Right ventricle myocardium superior (tissue), 1 donor: ENCODE measurements around the gene UBAP2. TPM values are rescaled to one million over a fixed set of nuclear protein-coding genes. Genes with fewer than 3 reads are reported as not detected.
"Not testable (repeated sequence)": the region's sequence is repeated elsewhere in the genome, so short reads cannot be mapped to it uniquely, and the experiment has no call there.

Source experiments
- ATAC-seq: fragments of 200-7000 bp; cut with Tn5 transposase; one replicate; pipeline ENCODE4 v1.9.1; 2020; ENCODE audit warnings: mild to moderate bottlenecking; ENCODE audit not compliant: poor library complexity
- DNase-seq: peaks from one replicate; pipeline ENCODE4 v3.0.0-alpha.2; 2020
- intact Hi-C: fragments of 100-400 bp; cut with DNase I; formaldehyde crosslinking; loops from one replicate; pipeline ENCODE4 v1.11.2; 2022
- total RNA-seq: library from RNA; stranded (reverse); fragmentation: NEBNext Ultra II Directional; extraction: Animal tissue kit (Norgen Biotek cat#: 25700); gene quantifications from one replicate; pipeline ENCODE4 v1.2.1, GENCODE V29; 2021
- donor health status: DM: no; HTN: yes; CAD: no; lungs with severe emphysema.

The UBAP2 gene
- total RNA-seq, 1 donor from 2014 or later = 26.6 TPM

DNA sequence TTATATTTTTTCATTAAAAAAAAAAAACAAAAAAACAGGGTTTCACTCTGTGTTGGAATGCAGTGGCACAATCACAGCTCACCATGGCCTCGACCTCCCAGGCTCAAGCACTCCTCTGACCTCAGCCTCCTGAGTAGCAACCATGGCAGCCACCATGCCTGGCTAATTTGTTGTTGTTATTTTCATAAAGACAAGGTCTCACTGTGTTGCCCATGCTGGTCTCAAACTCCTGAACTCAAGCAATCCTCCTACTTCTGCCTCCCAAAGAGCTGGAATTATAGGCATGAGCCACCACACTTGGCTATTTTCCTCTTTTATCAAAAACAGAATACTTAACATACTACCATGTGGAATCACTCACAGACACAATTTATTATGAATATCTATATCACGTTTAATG lies 46.7 kb downstream of the UBAP2 start:
- intact Hi-C loops = no loop called here
- ATAC-seq = no peak
- no peak for DNase-seq

DNA sequence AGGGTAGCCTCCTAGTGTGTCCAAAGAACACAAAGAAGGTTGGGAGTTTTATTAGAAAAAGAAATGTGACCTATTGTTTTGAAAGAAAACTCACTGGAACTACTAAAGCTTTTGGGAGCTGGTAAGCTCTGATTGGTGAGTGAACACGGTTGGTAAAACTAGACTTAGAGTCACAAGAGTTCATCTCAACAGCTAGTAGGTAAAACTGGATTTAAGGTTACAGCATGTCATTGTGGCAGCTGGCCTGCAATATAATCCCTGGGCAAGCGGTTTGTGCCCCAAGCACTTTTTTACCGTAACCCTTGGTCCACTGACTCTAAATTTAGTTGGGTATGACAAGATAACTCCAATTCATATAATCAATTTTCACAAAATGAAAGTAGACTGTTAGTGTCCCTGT lies 47.4 kb downstream of the UBAP2 start:
- intact Hi-C loops = no loop called here
- ATAC-seq (peak; percentile 55), DNase-seq (no peak)

DNA sequence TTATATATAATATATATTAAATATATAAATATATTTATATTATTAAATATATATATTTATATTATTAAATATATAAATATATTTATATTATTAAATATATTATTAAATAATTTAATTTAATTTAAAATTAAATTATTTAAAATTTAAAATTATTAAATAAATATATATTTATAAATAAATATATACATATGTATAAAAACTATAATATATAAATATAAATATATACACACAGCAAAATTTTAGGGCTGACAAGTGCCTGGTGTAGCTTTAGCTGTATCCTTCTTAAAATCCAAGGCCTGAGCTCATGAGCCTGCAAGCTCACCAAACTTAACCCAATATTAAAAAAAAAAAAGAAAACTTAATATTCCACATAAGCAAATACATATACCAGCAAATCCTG lies 53.2 kb downstream of the UBAP2 start:
- DNase-seq = no peak
- intact Hi-C loops = no loop called here
- no peak for ATAC-seq

DNA sequence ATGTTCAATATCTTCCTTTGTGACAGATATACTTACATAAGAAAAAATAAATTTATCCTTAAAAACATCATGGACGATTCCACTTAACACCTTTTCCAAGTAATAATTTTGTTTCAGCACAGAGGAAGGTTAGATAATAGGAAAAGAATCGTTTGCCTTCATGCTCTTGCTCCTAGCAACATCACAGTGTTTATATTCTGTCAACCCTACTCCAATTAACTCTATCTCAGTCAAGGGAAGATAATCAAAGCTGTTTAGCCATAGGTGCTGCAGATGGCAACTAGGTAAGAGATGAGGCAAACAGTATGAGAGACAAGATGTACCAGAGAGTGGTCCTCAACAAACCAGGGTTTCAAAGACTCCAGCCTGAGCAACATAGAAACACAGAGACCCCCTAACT lies 55.6 kb downstream of the UBAP2 start:
- intact Hi-C loops = no loop called here
- DNase-seq (no peak), ATAC-seq (no peak)

DNA sequence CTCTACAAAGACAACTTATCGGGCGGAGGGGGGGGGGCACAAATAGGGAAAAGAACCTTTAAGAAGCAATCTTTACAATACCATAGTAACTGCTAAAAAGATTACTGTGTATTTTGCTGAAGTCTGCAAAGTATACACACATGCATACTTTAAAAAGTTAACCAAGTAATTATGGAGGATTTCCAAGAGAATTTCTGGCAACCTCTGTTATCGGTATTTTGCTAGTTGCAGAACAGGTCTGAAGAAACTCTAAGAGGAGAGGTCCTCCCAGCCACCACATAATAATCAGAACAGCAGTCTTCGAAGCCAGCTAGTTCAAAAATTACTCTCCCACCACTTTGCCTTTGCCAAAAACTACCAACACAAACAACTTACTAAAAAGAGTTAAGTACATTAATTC lies 56.1 kb downstream of the UBAP2 start:
- ATAC-seq (no peak), DNase-seq (no peak)
- intact Hi-C loops = no loop called here

DNA sequence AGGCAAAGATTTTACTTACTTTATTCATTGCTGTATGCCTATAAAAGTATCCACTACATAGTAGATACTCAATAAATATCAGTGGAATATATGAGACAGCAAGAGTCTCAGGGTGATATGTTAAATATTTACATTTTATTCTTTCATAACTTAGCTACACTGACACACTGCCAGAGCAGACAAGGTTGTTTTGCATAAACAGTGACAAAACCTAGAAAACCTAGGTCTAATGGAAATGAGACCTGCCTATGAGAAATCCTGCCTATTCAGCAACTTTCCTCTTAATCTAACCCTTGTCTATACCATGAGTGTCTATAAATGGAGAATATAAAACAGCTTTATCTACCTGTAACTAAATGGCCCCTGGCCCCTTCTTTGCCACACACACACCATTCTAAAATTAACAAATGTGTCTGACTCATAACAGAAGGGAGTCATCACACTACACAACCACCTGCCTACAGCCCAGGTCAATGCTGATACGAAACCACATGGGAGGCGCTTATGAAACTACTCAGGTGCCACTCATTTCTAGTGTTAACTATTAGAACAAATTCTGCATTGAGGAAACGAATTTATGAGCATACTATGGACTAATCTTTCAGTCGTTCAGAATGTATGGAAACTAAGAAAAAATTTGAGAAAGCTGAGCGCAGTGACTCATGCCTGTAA lies 60.3 kb downstream of the UBAP2 start:
- ATAC-seq (no peak), DNase-seq (no peak)
- intact Hi-C loops = no loop called here

DNA sequence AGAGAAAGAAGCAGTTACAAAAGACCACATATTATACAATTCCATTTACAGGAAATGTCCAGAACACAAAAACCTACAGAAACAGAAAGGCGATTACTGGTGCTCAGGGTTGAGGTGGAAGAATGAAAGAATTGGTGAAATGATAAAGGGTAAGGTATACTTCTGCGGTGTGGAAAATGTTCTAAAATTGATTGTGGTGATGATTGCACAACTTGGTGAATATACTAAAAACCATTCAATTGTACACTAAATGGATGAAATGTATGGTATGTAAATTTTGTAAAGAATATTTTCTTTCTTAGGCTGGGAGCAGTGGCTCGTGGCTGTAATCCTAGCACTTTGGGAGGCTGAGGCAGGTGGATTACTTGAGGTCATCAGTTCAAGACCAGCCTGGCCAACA lies 72.3 kb downstream of the UBAP2 start:
- DNase-seq (no peak), ATAC-seq (no peak)
- intact Hi-C loops = no loop called here

DNA sequence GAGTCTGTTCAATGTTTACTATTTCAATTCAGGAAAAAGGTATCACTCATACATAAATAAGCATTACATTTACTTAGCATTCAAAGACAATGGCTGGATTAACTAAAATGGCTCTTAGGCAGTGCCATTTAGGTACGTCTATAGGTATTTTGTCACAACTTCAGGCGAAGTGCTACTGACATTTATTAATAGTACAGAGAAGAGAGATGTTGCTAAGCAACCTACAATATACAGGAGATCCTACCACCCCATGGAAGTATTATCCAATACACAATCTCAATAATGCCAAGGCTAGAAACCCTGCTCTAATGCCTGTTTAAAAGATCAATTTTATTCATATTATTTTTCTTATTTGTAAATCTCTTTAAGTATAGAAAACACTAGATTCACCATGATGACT lies 76.0 kb downstream of the UBAP2 start:
- peak; percentile 68 for ATAC-seq

DNA sequence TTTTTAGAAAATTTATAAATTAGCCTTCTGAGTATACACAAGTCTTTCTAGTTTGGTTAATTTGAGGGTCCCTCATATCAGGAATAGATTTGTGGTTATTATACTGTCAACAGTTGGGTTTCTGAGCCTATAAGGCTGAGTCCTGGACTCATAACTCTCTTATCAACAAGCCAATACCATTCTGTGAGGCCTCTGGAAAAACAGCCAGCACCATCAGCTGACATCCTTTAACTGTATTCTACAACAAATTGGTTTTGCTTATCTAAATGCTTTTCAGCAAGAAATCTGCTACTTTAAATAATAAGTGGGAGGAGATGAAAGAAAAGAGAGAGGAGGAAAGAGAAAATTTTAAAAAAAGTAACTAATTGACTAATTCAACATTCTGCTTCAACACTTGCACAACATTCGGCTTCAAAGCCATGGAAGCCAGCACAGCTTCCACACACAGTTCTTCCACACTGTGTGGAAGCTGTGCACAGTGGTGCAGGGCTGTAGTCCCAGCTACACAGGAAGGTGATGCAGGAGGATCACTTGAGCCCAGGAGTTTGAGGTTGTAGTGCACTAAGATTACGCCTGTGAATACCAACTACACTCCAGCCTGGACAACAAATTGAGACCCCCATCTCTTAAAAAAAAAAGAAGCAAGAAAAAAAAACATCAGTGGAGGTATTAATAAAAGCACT lies 84.5 kb downstream of the UBAP2 start:
- ATAC-seq (no peak), DNase-seq (no peak)
- intact Hi-C loops = no loop called here

More for the DNA sequence above, 76.0 kb downstream of the UBAP2 start:
- no peak for DNase-seq
- intact Hi-C loops = no loop called here

DNA sequence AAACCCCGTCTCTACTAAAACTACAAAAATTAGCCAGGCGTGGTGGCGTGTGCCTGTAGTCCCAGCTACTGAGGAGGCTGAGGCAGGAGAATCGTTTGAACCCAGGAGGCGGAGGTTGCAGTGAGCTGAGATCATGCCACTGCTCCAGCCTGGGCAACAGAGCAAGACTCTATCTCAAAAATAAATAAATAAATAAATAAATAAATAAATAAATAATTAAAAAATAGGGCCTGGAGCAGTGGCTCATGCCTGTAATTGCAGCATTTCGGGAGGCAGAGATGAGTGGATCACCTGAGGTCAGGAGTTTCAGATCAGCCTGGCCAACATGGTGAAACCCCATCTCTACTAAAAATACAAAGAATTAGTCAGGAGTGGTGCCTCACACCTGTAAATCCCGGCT lies 86.2 kb downstream of the UBAP2 start:
- ATAC-seq, DNase-seq, intact Hi-C loops: not testable (repeated sequence)

DNA sequence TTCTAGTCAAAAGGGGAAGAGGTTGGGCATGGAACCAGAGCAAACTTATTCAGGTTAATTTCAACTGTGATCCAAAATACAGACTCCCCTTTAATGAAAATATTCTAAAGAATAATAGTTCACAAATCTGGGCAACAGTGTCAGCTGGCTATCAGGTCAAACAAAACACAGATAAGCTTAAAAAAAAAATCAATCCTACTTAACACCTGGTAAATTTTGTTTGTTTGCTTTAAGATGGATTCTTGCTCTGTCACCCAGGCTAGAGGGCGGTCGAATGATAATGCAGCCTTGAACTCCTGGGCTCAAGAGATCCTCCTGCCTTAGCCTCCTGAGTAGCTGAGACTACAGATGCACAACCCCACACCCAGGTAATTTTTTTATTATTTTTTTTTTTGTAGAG lies 89.0 kb downstream of the UBAP2 start:
- ATAC-seq (no peak), DNase-seq (no peak)
- intact Hi-C loops = no loop called here

DNA sequence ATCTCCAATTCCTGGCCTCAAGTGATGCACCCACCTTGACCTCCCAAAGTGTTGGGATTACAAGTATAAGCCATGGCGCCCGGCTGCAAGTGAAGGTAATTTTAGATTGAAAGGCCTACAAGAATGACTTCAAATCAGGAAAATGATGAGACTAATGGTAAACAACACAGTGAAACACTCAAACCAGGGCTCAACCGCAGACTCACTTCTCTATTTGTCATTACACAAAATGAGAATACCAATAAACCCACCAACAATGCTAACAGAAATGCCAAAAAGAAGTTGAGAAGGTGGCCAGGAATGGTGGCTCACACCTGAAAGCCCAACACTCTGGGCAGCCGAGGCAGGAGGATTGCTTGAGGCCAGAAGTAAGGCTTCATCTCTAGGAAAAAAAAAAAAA lies 92.1 kb downstream of the UBAP2 start:
- intact Hi-C loops = no loop called here
- ATAC-seq (no peak), DNase-seq (no peak)

DNA sequence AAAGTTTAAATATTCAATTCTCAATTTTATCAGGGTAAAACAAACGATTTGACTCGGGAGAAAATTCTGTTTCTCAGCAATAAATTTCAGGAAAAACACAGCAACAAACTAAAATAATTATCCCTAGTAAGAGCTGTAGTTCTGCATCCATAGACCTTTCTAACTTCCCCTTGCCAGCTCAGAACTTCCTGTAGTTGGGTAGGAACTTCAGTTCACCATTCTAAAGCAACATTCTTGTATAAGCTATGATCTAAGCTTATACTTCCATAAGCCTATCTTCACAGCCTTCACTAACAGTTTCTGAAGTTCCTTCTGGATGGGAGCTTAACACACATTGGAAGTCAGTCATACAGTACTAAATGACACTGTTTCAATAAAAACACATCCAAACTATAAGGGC lies 96.6 kb downstream of the UBAP2 start:
- DNase-seq (no peak), ATAC-seq (no peak)
- intact Hi-C loops = no loop called here

DNA sequence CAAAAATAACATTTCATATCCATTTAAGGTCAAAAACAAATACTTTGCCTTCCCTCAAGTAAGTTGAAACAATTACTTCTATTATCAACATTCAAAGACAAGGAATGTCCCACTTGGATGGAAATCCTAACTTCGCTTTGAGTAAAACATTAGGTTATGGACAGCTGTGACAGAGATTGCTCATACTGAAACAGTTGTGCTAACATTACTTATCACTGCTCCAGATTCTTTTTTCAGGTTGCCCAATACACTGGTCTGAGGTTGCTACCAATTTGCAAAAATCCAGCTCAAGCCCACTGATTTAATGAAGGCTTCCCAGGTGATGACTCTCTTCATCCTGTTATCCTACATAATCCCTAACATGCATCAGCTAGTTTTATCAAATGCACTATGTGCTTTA lies 98.3 kb downstream of the UBAP2 start:
- intact Hi-C loops = no loop called here
- ATAC-seq (no peak), DNase-seq (no peak)

DNA sequence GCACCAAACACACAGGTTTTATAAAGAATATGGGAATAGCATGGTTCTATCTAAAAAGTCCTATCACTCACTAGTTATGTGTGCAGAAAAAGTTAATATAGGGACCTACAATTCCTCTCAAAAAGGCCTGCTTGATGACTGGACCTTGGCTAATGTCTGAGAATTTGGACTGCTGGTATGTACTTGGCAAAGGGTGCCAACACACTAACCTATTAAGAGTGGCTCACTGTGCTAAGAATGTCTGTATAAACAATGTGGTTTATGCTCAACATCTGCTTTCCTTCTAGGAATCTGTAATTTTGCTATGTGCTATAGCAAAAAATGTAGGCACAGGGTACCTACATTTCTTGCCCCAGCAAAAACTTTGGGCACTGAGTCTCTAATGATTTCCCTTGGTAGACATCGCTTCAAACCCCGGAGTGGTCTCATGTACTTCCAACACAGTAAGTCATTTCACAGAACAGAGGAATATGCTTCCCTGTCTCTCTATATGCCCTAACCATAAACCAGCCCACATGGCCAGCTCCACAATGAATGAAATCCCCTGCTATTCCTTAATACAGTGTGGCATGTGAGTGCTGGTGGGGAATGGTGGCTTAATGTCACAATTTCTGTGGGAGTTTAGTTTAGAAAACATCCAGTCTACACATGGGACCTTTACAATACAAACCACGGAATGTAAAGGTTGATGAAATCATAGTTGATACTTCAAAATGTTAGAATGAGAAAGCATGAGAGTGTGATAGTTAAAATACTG lies 101.7 kb downstream of the UBAP2 start:
- peak; percentile 47 for ATAC-seq
- intact Hi-C loops = no loop called here
- DNase-seq = no peak

DNA sequence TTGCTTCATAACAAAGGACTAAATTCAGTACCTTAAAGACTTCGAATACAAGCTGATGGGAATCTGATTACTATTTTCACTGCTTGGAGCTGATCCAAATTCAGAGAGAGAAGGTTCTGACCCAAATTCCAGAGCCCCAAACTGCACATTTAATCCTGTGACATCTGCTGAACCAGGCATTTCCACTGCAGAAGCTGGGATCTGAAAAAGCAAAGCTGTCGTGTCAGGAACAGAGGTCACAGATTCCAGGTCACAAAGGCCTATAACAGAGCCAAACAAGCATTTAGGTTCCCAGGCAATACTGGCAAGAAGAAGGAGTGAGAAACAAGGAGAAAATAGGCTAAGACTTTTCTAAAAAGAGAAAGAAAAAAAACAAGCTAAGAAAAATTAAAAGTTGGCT lies 105.3 kb downstream of the UBAP2 start:
- intact Hi-C loops = no loop called here
- DNase-seq (no peak), ATAC-seq (peak; percentile 59)

DNA sequence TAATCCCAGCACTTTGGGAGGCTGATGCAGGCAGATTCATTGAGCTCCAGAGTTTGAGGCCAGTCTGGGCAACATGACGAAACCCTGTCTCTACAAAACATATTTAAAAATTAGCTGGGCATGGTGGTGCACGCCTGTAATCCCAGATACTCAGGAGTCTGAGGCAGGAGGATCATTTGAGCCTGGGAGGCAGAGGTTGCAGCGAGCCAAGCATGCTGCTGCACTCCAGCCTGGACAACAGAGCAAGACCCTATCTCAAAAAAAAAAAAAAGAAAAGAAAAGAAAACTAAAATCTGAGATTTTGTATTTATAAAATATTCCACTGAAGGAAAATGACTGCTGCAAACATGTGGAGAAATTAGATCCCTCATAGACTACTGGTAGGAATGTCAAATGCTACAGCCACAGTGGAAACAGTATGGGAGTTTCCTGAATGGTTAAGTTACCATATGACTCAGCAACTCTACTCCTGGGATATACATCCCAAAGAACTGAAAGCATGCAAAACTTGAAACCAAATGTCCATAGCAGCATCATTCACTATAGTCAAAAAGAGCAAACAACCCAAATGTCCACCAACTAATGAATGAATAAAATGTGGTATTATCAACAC lies 106.1 kb downstream of the UBAP2 start:
- DNase-seq (no peak), ATAC-seq (no peak)
- intact Hi-C loops = no loop called here

DNA sequence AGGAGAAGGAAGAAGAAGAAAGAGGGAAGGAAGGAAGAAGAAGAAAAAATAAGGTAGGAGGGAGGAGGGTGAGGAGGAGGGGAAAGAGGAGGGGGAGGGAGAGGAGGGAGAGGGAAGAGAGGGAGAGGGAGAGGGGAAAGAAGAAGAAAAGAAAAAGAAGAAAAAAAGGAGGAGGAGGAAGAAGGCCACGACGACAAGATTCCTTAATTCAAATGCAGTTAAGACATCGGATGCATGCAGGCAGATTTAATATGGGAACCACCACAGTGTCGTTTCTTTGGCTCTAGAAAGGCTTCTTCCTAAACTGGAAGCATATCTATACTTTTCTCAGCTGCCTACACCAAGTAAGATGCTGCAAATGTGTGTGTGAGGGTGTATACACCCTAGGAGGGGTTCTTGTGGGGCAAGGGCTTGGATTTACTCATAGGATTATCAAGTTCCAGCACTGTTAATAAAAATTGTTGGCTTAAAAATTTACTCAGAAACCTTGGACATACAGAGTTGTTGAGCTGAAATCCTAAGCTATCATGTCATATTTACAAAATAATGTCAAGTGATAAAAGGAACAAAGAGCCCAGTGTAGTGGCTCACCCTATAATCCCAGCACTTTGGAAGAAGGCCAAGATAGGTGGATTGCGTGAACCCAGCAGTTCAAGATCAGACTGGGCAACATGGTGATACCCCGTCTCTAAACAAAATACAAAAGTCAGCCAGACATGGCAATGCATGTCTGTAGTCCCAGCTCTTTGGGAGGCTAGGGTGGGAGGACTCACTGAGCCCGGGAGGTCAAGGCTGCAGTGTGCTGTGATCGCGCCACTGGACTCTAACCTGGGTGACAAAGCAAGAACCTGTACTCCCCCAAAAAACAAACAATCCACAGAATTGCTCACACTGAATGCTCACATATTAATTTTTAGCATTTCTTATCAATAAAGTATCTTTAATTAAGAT lies 108.5 kb downstream of the UBAP2 start:
- DNase-seq (no peak), ATAC-seq (no peak)
- intact Hi-C loops = no loop called here
